HEK293 (cell line): ENCODE measurements around the gene AMPD3.

ENCODE experiments used
- CTCF ChIA-PET: fragments of 350-600 bp; formaldehyde crosslinking; extraction: SDS; loops from one replicate; lab custom pipeline; 2021; ENCODE audit warnings: antibody characterized with exemption; lab: Yijun Ruan, JAX
- POLR2A ChIA-PET: fragments of 300-600 bp; formaldehyde crosslinking; extraction: SDS; loops from one replicate; lab custom pipeline; 2020; ENCODE audit warnings: antibody characterized with exemption, inconsistent platforms; lab: Yijun Ruan, JAX
- H3K27ac ChIP-seq: fragments of 200-500 bp; sonication (Bioruptor generic); 2 replicates; pipeline ENCODE4 v1.5.1; 2014; ENCODE audit warnings: low read depth, low read length, control low read depth, inconsistent platforms; ENCODE audit errors: extremely low read depth
- H3K36me3 ChIP-seq, 2 experiments: fragments of 200-500 bp in 1 of 2; sonication (Bioruptor generic) in 1 of 2; 1 replicate in 1 of 2; 2 replicates in 1 of 2; pipeline ENCODE4 v1.5.1; 2014 to 2017; ENCODE audit warnings: inconsistent platforms in 2 of 2, low read length in 2 of 2; ENCODE audit not compliant: control insufficient read depth in 2 of 2, insufficient read depth in 1 of 2
- H3K4me1 ChIP-seq: fragments of 200-500 bp; sonication (Bioruptor generic); 2 replicates; pipeline ENCODE4 v1.5.1; 2014; ENCODE audit warnings: mild to moderate bottlenecking, low read length, inconsistent platforms; ENCODE audit not compliant: control insufficient read depth, insufficient read depth
- H3K4me3 ChIP-seq: 2 replicates; pipeline ENCODE4 v1.5.1; 2011; ENCODE audit warnings: low read depth, mild to moderate bottlenecking, control low read depth, low read length, moderate library complexity
- H3K9me3 ChIP-seq: fragments of 200-500 bp; sonication (Bioruptor generic); 2 replicates; pipeline ENCODE4 v1.5.1; 2014; ENCODE audit warnings: low read depth, low read length, inconsistent platforms; ENCODE audit not compliant: control insufficient read depth, insufficient read depth
- ATF2 ChIP-seq: fragments of 450-650 bp; formaldehyde crosslinking; IDR thresholded peaks from 2 replicates; pipeline ENCODE4 v1.5.1; 2016; ENCODE audit warnings: missing biosample characterization, missing genetic modification characterization, low read depth
- PATZ1 ChIP-seq: fragments of 450-650 bp; formaldehyde crosslinking; IDR thresholded peaks from 2 replicates; pipeline ENCODE4 v1.5.1; 2016; ENCODE audit warnings: missing biosample characterization, missing genetic modification characterization
- PBX3 ChIP-seq: sonication (generic); formaldehyde crosslinking; IDR thresholded peaks from 2 replicates; pipeline ENCODE4 v1.8.1; 2022; ENCODE audit warnings: mild to moderate bottlenecking, moderate library complexity, missing genetic modification reagents
- PRDM2 ChIP-seq: fragments of 450-650 bp; formaldehyde crosslinking; IDR thresholded peaks from 2 replicates; pipeline ENCODE4 v1.5.1; 2016; ENCODE audit warnings: missing biosample characterization, missing genetic modification characterization, borderline replicate concordance
- RBAK ChIP-seq: fragments of 450-650 bp; formaldehyde crosslinking; IDR thresholded peaks from 2 replicates; pipeline ENCODE4 v1.5.1; 2016; ENCODE audit warnings: missing biosample characterization, missing genetic modification characterization
- TCF7L2 ChIP-seq: IDR thresholded peaks from 2 replicates; pipeline ENCODE4 v1.6.1; 2011; ENCODE audit warnings: low read depth, mild to moderate bottlenecking, inconsistent platforms, low read length, moderate library complexity, borderline replicate concordance
- ZBTB11 ChIP-seq: fragments of 450-650 bp; formaldehyde crosslinking; conservative IDR thresholded peaks from 2 replicates; pipeline ENCODE4 v1.5.1; 2016; ENCODE audit warnings: low read depth, missing biosample characterization, missing genetic modification characterization
- ZFP37 ChIP-seq: fragments of 450-650 bp; formaldehyde crosslinking; IDR thresholded peaks from 2 replicates; pipeline ENCODE4 v1.5.1; 2016; ENCODE audit warnings: missing biosample characterization, missing genetic modification characterization
- ZNF112 ChIP-seq: fragments of 450-650 bp; formaldehyde crosslinking; IDR thresholded peaks from 2 replicates; pipeline ENCODE4 v1.5.0; 2017; ENCODE audit warnings: missing biosample characterization, missing genetic modification characterization
- ZNF133 ChIP-seq: fragments of 450-650 bp; formaldehyde crosslinking; IDR thresholded peaks from 2 replicates; pipeline ENCODE4 v1.5.1; 2016; ENCODE audit warnings: missing biosample characterization, missing genetic modification characterization
- ZNF274 ChIP-seq, 2 experiments: fragments of 200-500 bp in 1 of 2; fragments of 450-650 bp in 1 of 2; sonication (Bioruptor generic) in 1 of 2; formaldehyde crosslinking in 1 of 2; IDR thresholded peaks; 2 replicates each; pipeline versions ENCODE4 v1.5.1 to v1.6.1; 2014 to 2016; ENCODE audit warnings: borderline replicate concordance in 1 of 2, inconsistent platforms in 1 of 2, low read length in 1 of 2, missing biosample characterization in 1 of 2, missing genetic modification characterization in 1 of 2
- ZNF350 ChIP-seq: fragments of 450-650 bp; formaldehyde crosslinking; IDR thresholded peaks from 2 replicates; pipeline ENCODE4 v1.5.0; 2017; ENCODE audit warnings: missing biosample characterization, mild to moderate bottlenecking, missing genetic modification characterization
- ZNF426 ChIP-seq: fragments of 450-650 bp; formaldehyde crosslinking; IDR thresholded peaks from 2 replicates; pipeline ENCODE4 v1.5.1; 2017; ENCODE audit warnings: missing biosample characterization, missing genetic modification characterization, mild to moderate bottlenecking, inconsistent platforms, moderate library complexity
- ZNF510 ChIP-seq: fragments of 450-650 bp; formaldehyde crosslinking; IDR thresholded peaks from 2 replicates; pipeline ENCODE4 v1.5.1; 2018; ENCODE audit warnings: mild to moderate bottlenecking, missing genetic modification characterization, missing biosample characterization; ENCODE audit not compliant: insufficient replicate concordance
- ZNF585B ChIP-seq: fragments of 450-650 bp; formaldehyde crosslinking; IDR thresholded peaks from 2 replicates; pipeline ENCODE4 v1.5.1; 2016; ENCODE audit warnings: missing biosample characterization, missing genetic modification characterization
- ZNF692 ChIP-seq: fragments of 450-650 bp; formaldehyde crosslinking; IDR thresholded peaks from 2 replicates; pipeline ENCODE4 v1.5.1; 2016; ENCODE audit warnings: missing biosample characterization, missing genetic modification characterization
- ZNF776 ChIP-seq: fragments of 450-650 bp; formaldehyde crosslinking; IDR thresholded peaks from 2 replicates; pipeline ENCODE4 v1.5.0; 2017; ENCODE audit warnings: missing biosample characterization, missing genetic modification characterization, borderline replicate concordance
- ZNF837 ChIP-seq: fragments of 450-650 bp; formaldehyde crosslinking; IDR thresholded peaks from 2 replicates; pipeline ENCODE4 v1.5.1; 2016; ENCODE audit warnings: missing biosample characterization, missing genetic modification characterization
- ZXDB ChIP-seq: fragments of 450-650 bp; formaldehyde crosslinking; IDR thresholded peaks from 2 replicates; pipeline ENCODE4 v1.5.1; 2016; ENCODE audit warnings: missing biosample characterization, missing genetic modification characterization

The AMPD3 gene

GRCh38 chr11:10483584-10483983 is 28.5 kb downstream of the AMPD3 start (continued):
- TF ChIP-seq ATF2 (tag by site-specific recombination) (no peak), ZNF350 (tag by site-specific recombination) (no peak), ZNF585B (tag by site-specific recombination) (no peak)

GRCh38 chr11:10484461-10485180 is 29.6 kb downstream of the AMPD3 start:
- Histone ChIP-seq H3K9me3 (no peaks in the 10 kb centered on the region), H3K36me3 (no peaks in the 10 kb centered on the region), H3K27ac (no peak overlapping the region), H3K4me3 (no peak overlapping the region), H3K4me1 (no peaks in the 10 kb centered on the region)
- ChIA-PET POLR2A (no interaction called here), CTCF (no interaction called here)
- TF ChIP-seq PATZ1 = no peak
- no peak for TF ChIP-seq PBX3 (CRISPR knock-in tag)
- TF ChIP-seq ZNF692 (tag by site-specific recombination) = no peak
- no peak for TF ChIP-seq ZXDB (tag by site-specific recombination)
- TF ChIP-seq ZNF837 (tag by site-specific recombination) = no peak
- TF ChIP-seq TCF7L2 = no peak
- no peak for TF ChIP-seq ZNF510 (tag by site-specific recombination)
- no peak for TF ChIP-seq ZBTB11 (tag by site-specific recombination)
- no peak for TF ChIP-seq ZFP37 (tag by site-specific recombination)
- TF ChIP-seq ZNF112 (tag by site-specific recombination) = no peak
- TF ChIP-seq ZNF133 = no peak
- no peak for TF ChIP-seq ZNF274 (IDR thresholded peaks at IDR 0.05; ENCODE audit: low read length)
- no peak for TF ChIP-seq ZNF274 (tag by site-specific recombination; IDR thresholded peaks at IDR 0.05; ENCODE audit: borderline replicate concordance)
- no peak for TF ChIP-seq PRDM2 (tag by site-specific recombination)
- TF ChIP-seq ZNF426 (tag by site-specific recombination) = no peak
- TF ChIP-seq ZNF776 (tag by site-specific recombination) = no peak
- no peak for TF ChIP-seq RBAK (tag by site-specific recombination)
